Ovary (tissue), 9 donors: ENCODE measurements around the gene ASB2. TPM values are rescaled to one million over a fixed set of nuclear protein-coding genes. Genes with fewer than 3 reads are reported as not detected.

ENCODE experiments used
- DNase-seq, 5 donors: peaks; one replicate each; pipeline ENCODE4 v3.0.0-alpha.2; 2019 to 2020
- H3K27ac ChIP-seq, 2 donors: fragments of 200-600 bp; one replicate each; pipeline versions ENCODE4 v1.5.1 to v1.8.0; 2019 to 2022
- H3K27me3 ChIP-seq: fragments of 200-600 bp; one replicate; pipeline ENCODE4 v1.8.0; 2022
- H3K36me3 ChIP-seq: fragments of 200-600 bp; sonication (generic); one replicate; pipeline ENCODE4 v1.5.1; 2019
- H3K4me1 ChIP-seq: one replicate; pipeline ENCODE4 v1.8.1; 2013; ENCODE audit warnings: mild to moderate bottlenecking, moderate library complexity; ENCODE audit not compliant: insufficient read depth
- H3K4me3 ChIP-seq: fragments of 200-600 bp; sonication (generic); one replicate; pipeline ENCODE4 v1.5.1; 2017
- H3K9me3 ChIP-seq, 2 donors: fragments of 200-600 bp in 1 of 2; sonication (generic) in 1 of 2; one replicate each; pipeline versions ENCODE4 v1.5.1 to v1.8.1; 2013 to 2019; ENCODE audit warnings: mild to moderate bottlenecking in 1 of 2, moderate library complexity in 1 of 2
- EP300 ChIP-seq: sonication (generic); formaldehyde crosslinking; IDR thresholded peaks from one replicate; pipeline ENCODE4 v1.6.1; 2017; ENCODE audit warnings: antibody characterized with exemption
- POLR2A ChIP-seq: fragments of 450-650 bp; IDR thresholded peaks from one replicate; pipeline ENCODE4 v1.6.1; 2017; ENCODE audit warnings: antibody characterized with exemption, mild to moderate bottlenecking, moderate library complexity
- WGBS, 3 donors: extraction: QIAGEN DNeasy Blood & Tissue Kit in 1 of 3; methylation state at CpG; one replicate each; pipeline versions ENCODE4 v1.1.5 to v1.1.7; 2013 to 2017; 5-methylcytosine and 5-hydroxymethylcytosine counted together
- intact Hi-C, 4 donors: fragments of 100-400 bp; cut with DNase I; formaldehyde crosslinking; loops; one replicate each; pipeline versions ENCODE4 v1.11.0 to v1.15.1; 2022 to 2023
- polyA plus RNA-seq, 2 donors: library from polyadenylated mRNA; stranded (reverse); fragments of 200-250 nt in 1 of 2; fragments of 350-450 nt in 1 of 2; fragmentation: Illumina TruSeq in 1 of 2; extraction: RNeasy Lipid Tissue Mini Kit (QIAGEN cat#74804) in 1 of 2; gene quantifications; one replicate each; pipeline ENCODE4 v1.2.3, GENCODE V29; 2013 to 2014
- total RNA-seq, 7 donors: library from RNA; depleted of rRNA in 2 of 7; stranded (reverse); fragments of >200 nt in 2 of 7; fragmentation: NEBNext Ultra II Directional in 3 of 7; extraction: Animal tissue kit (Norgen Biotek cat#: 25700) in 3 of 7; gene quantifications; one replicate each; pipeline versions ENCODE4 v1.1.0 to v1.2.4, GENCODE V29; 2016 to 2023
- TF ChIP-seq, protein P1 (sequence below), 3 donors: fragments of 450-650 bp in 2 of 3; fragments of 200-600 bp in 1 of 3; IDR thresholded peaks; one replicate each; pipeline versions ENCODE4 v1.5.1 to v1.8.0; 2016 to 2022; ENCODE audit warnings: antibody characterized with exemption in 3 of 3, mild to moderate bottlenecking in 1 of 3
- donor health status: DM: no; HTN: no; CAD: no; lungs with moderate emphysema.
- donor health status: DM: no; HTN: no; CAD: no.
- donor health status: Bipolar disorder and iron deficiency.
- donor health status: DM: yes; HTN: yes; CAD: no.
- donor health status: DM: no; HTN: no; CAD: no.
- donor health status: DM: yes; HTN: yes; CAD: no.

ASB2 gene
- total and polyA plus RNA-seq, 9 donors: 1.3 to 25.6 (median 3.0) TPM

DNA sequence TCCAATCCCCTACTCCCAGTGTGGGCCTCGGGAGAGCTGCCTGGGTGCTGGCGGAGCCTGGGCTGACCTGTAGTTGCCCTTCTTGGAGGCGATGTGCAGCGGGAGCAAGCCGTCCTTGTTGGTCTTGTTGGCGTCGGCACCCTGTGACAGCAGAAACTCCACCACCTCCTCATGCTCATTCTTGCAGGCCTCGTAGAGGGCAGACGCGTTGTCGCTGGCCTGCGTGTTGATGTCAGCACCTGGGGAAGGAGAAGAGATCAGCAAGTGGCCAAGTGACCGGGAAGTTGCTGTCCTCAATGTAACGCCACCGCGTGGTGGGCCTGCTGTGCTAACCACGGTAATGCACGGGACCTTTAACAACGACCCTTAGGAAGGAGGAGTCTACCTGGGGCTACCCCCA lies 29.1 kb downstream of the ASB2 start:
- intact Hi-C loops: loop anchor here in 1 of 4 donors (10.0 kb wide), 1 partner anchor 188 kb away; no protein-coding TSS in a partner anchor
- H3K4me3 ChIP-seq: no peak overlapping the region
- H3K4me1 ChIP-seq: no peaks in the 10 kb centered on the region

GRCh38 chr14:93946541-93947090 lies 29.8 kb downstream of the ASB2 start:
- no peak overlapping the region for H3K27ac ChIP-seq
- H3K4me1 ChIP-seq: no peaks in the 10 kb centered on the region
- 68 to 81% (median 74%) methylated on average over 7 of the region's 7 CpGs for WGBS, 3 donors
- TF ChIP-seq POLR2A: no peak
- TF ChIP-seq EP300: no peak
- TF ChIP-seq, protein P1, sequence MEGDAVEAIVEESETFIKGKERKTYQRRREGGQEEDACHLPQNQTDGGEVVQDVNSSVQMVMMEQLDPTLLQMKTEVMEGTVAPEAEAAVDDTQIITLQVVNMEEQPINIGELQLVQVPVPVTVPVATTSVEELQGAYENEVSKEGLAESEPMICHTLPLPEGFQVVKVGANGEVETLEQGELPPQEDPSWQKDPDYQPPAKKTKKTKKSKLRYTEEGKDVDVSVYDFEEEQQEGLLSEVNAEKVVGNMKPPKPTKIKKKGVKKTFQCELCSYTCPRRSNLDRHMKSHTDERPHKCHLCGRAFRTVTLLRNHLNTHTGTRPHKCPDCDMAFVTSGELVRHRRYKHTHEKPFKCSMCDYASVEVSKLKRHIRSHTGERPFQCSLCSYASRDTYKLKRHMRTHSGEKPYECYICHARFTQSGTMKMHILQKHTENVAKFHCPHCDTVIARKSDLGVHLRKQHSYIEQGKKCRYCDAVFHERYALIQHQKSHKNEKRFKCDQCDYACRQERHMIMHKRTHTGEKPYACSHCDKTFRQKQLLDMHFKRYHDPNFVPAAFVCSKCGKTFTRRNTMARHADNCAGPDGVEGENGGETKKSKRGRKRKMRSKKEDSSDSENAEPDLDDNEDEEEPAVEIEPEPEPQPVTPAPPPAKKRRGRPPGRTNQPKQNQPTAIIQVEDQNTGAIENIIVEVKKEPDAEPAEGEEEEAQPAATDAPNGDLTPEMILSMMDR (IDR thresholded peaks at IDR 0.05): no peak
- no peaks in the 10 kb centered on the region for H3K9me3 ChIP-seq
- no peaks in the 10 kb centered on the region for H3K27me3 ChIP-seq
- no peak for DNase-seq
- intact Hi-C loops: loop anchor here in 1 of 4 donors (10.0 kb wide), 1 partner anchor 188 kb away; no protein-coding TSS in a partner anchor
- no peak overlapping the region for H3K4me3 ChIP-seq
- no peaks in the 10 kb centered on the region for H3K36me3 ChIP-seq

More for the DNA sequence above, 29.1 kb downstream of the ASB2 start:
- TF ChIP-seq, protein P1 (IDR thresholded peaks at IDR 0.05): no peak
- TF ChIP-seq POLR2A: no peak
- TF ChIP-seq EP300: no peak
- no peak for DNase-seq
- Histone ChIP-seq H3K36me3 (no peaks in the 10 kb centered on the region), H3K27ac (no peak overlapping the region), H3K9me3 (no peaks in the 10 kb centered on the region), H3K27me3 (no peaks in the 10 kb centered on the region)
- 79 to 83% (median 81%) methylated on average over 19 of the region's 19 CpGs for WGBS, 3 donors

DNA sequence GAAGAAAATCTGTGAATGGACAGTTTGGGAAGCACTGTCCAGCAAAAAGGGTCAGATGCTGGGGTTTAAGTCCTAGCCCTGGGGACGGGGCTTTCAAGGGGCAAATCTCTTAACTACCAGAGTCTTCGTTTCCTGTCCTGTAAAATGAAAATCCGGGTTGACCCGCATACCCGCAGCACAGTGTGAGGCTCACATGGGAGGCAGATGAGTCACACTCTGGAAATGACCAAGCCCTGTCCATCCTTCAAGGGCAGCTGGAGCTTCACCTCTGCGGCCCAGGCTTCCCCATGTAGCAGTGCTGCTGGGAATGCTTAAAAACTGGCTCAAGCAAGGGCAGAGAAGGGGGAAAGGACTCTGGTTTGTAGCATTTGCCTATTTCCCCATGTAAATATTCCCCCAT lies 30.3 kb downstream of the ASB2 start:
- Histone ChIP-seq H3K4me1 (no peaks in the 10 kb centered on the region), H3K4me3 (no peak overlapping the region), H3K27ac (no peak overlapping the region), H3K27me3 (no peaks in the 10 kb centered on the region), H3K36me3 (no peaks in the 10 kb centered on the region), H3K9me3 (no peaks in the 10 kb centered on the region)
- TF ChIP-seq, protein P1 (IDR thresholded peaks at IDR 0.05): no peak
- TF ChIP-seq EP300 (no peak), POLR2A (no peak)
- intact Hi-C loops: loop anchor here in 1 of 4 donors (10.0 kb wide), 1 partner anchor 189 kb away; no protein-coding TSS in a partner anchor
- 63 to 75% (median 70%) methylated on average over 6 of the region's 6 CpGs for WGBS, 3 donors
- no peak for DNase-seq

GRCh38 chr14:93945070-93945399 lies 31.3 kb downstream of the ASB2 start:
- intact Hi-C loops: loop anchor here in 1 of 4 donors (2.0 to 10.0 kb wide), 2 partner anchors 56 to 190 kb away; no protein-coding TSS in a partner anchor
- 83 to 92% (median 88%) methylated on average over 5 of the region's 5 CpGs for WGBS, 3 donors
- H3K4me3 ChIP-seq: no peak overlapping the region
- no peaks in the 10 kb centered on the region for H3K36me3 ChIP-seq
- H3K27me3 ChIP-seq: no peaks in the 10 kb centered on the region
- no peak for TF ChIP-seq POLR2A
- TF ChIP-seq EP300: no peak
- TF ChIP-seq, protein P1 (IDR thresholded peaks at IDR 0.05): no peak
- no peaks in the 10 kb centered on the region for H3K9me3 ChIP-seq
- no peak for DNase-seq
- H3K27ac ChIP-seq: no peak overlapping the region
- H3K4me1 ChIP-seq: no peaks in the 10 kb centered on the region
